Measurements from ENCODE around the gene GPR146. TPM values are rescaled to one million over a fixed set of nuclear protein-coding genes. Genes with fewer than 3 reads are reported as not detected.
A peak's percentile ranks its signal among the peaks of the same experiment; 100 is the strongest.

GPR146 gene
- total RNA-seq, 1 donor from 2014 or later = 1.9 TPM

DNA sequence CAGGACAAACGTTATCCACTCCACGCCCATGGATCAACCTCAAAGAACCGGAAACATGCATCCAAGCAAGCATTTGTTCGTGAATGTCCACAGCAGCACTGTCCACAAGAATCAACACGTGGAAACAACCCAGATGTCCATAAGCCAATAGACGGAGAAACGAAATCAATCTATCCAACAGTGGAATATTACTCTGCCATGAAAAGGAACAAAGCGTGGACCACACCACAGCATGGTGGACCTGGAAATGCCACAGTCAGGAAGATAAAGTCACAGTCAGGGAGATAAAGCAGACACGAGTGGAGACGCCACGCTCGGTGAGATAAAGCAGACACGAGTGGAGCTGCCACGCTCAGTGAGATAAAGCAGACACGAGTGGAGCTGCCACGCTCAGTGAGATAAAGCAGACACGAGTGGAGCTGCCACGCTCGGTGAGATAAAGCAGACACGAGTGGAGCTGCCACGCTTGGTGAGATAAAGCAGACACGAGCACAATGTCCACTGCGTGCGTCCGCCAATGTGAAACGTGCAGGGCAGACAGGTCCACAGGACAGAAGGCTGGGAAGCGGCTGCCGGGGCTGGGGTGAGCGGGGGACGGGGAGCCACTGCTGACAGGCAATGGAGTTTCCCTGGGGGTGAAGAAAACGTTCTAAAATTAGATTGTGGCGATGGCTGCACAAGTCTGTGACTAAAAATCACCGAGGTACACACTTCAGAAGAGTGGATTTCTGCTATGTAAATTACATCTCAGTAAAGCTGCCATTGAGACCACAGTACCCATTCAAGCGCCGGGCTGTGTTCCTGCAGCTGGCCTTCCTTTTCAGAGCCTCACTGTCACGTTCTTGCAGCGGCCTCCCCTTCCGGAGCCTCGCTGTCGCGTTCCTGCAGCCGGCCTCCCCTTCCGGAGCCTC lies 54.2 kb downstream of the GPR146 start:
- Mint-ChIP-seq H3K4me1 (ENCODE audit: low read depth) (peaks cover 36% of the 10 kb centered on the region), H3K36me3 (ENCODE audit: insufficient read depth) (peaks cover 17% of the 10 kb centered on the region), H3K27me3 (no peaks in the 10 kb centered on the region), H3K27ac (no peak overlapping the region), H3K9me3 (ENCODE audit: low read depth) (peaks cover 7% of the 10 kb centered on the region), H3K4me3 (ENCODE audit: low read depth) (no peak overlapping the region)
- DNase-seq (ENCODE audit: low spot score, unreplicated experiment) = no peak
- TF ChIP-seq, protein P1, sequence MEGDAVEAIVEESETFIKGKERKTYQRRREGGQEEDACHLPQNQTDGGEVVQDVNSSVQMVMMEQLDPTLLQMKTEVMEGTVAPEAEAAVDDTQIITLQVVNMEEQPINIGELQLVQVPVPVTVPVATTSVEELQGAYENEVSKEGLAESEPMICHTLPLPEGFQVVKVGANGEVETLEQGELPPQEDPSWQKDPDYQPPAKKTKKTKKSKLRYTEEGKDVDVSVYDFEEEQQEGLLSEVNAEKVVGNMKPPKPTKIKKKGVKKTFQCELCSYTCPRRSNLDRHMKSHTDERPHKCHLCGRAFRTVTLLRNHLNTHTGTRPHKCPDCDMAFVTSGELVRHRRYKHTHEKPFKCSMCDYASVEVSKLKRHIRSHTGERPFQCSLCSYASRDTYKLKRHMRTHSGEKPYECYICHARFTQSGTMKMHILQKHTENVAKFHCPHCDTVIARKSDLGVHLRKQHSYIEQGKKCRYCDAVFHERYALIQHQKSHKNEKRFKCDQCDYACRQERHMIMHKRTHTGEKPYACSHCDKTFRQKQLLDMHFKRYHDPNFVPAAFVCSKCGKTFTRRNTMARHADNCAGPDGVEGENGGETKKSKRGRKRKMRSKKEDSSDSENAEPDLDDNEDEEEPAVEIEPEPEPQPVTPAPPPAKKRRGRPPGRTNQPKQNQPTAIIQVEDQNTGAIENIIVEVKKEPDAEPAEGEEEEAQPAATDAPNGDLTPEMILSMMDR (IDR thresholded peaks at IDR 0.05; ENCODE audit: unreplicated experiment) = no peak

DNA sequence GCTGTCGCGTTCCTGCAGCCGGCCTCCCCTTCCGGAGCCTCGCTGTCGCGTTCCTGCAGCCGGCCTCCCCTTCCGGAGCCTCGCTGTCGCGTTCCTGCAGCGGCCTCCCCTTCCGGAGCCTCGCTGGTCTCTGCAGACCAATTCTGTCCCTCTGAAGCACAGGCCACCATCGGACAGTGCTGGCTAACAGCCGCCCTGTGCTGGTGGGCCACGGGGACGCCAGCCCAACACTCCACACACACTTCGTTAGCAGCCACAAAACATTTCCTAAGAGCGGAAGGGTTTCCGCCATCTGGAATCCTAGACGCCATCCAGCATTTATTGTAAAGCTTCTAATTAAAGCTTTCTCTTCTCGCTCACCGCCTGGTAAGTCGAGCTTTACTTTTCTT lies 54.8 kb downstream of the GPR146 start:
- Mint-ChIP-seq H3K4me1 (ENCODE audit: low read depth) (peaks cover 38% of the 10 kb centered on the region), H3K27me3 (no peaks in the 10 kb centered on the region), H3K9me3 (ENCODE audit: low read depth) (peaks cover 7% of the 10 kb centered on the region), H3K4me3 (ENCODE audit: low read depth) (no peak overlapping the region), H3K36me3 (ENCODE audit: insufficient read depth) (peaks cover 17% of the 10 kb centered on the region), H3K27ac (no peak overlapping the region)
- TF ChIP-seq, protein P1 (IDR thresholded peaks at IDR 0.05; ENCODE audit: unreplicated experiment) = no peak
- DNase-seq (ENCODE audit: low spot score, unreplicated experiment) = no peak

DNA sequence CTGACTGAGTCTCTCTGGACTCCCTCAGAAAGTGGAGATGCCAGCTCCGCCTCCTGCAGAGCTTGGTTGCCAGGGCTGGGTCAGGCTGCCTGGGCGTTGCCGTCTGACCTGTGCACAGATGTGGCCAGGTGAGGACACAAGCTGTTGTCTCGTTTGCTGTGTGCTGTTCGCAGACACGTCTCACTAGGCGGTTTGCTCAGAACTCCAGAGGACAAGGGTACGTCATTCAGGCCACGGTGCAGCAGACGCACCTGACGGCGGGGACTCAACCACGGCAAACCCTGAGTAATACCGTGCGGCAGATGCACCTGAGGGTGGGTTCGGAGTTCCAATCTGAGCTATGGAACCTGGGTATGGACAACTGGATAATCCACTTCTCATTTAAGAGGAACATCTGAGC lies 55.3 kb downstream of the GPR146 start:
- Mint-ChIP-seq H3K27me3 (no peaks in the 10 kb centered on the region), H3K36me3 (ENCODE audit: insufficient read depth) (peaks cover 15% of the 10 kb centered on the region), H3K4me3 (ENCODE audit: low read depth) (no peak overlapping the region), H3K27ac (no peak overlapping the region), H3K4me1 (ENCODE audit: low read depth) (peaks cover 38% of the 10 kb centered on the region), H3K9me3 (ENCODE audit: low read depth) (peaks cover 7% of the 10 kb centered on the region)
- no peak for DNase-seq (ENCODE audit: low spot score, unreplicated experiment)
- TF ChIP-seq, protein P1 (IDR thresholded peaks at IDR 0.05; ENCODE audit: unreplicated experiment) = no peak

DNA sequence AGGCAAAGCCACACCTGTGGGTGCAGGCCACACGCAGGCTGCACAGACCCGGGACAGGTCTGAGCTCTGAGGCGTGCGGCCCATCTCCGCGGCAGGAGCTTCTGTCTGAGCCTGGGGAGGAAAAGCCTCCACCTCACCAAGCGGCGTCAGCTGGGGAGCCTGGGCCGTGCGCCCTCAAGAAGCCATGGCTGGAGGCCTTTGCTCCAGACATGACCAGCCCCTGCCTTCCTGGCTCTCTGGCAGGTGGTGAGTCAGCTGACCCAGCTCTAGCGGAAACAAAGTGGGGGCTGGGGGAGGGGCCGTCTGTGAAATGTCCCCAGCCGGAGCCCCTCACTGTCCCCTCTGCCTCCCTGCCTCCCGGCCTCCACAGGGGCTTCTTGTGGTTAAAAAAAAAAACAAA lies 56.0 kb downstream of the GPR146 start:
- peaks cover 7% of the 10 kb centered on the region for H3K9me3 Mint-ChIP-seq (ENCODE audit: low read depth)
- no peak for DNase-seq (ENCODE audit: low spot score, unreplicated experiment)
- peaks cover 15% of the 10 kb centered on the region for H3K36me3 Mint-ChIP-seq (ENCODE audit: insufficient read depth)
- TF ChIP-seq, protein P1 (IDR thresholded peaks at IDR 0.05; ENCODE audit: unreplicated experiment) = no peak
- H3K4me3 Mint-ChIP-seq (ENCODE audit: low read depth) = no peak overlapping the region
- H3K27me3 Mint-ChIP-seq = no peaks in the 10 kb centered on the region
- H3K27ac Mint-ChIP-seq = peak overlapping the region; percentile 20
- H3K4me1 Mint-ChIP-seq (ENCODE audit: low read depth) = peaks cover 39% of the 10 kb centered on the region

DNA sequence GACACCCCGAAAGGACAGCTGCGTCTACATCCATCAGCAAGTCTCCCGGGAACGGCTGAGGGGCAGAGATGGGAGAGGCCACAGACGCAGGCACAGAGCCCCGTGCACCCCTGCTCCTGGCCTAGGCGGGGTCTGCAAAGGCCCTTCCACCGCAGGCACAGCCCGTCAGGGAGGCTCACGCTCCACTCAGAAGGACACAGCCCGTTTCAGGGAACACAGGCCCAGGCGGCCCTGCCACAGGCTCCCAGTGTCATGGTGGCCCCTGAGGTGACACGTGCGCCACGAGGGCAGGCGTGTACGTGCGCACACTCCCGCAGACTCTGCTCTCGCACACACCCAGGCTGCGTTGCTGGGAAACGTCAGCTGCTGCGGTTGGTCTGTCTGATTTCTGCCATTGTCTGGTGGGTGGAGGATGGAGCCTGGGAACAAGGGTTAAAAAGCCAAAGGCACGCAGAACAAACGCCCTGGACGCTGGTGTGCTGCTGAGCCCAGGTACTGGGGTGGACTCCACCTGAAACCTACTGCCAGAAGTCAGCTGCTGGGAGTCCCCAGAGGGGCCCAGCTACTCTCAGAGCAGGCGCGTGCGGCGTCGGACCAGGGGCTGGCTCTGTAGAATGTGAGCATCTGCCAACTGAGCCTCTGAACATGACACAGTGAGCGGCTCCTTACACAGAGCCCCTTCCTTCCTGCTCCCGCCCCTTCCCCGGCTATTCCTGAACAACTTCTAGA lies 56.7 kb downstream of the GPR146 start:
- Mint-ChIP-seq H3K27me3 (no peaks in the 10 kb centered on the region), H3K36me3 (ENCODE audit: insufficient read depth) (peaks cover 15% of the 10 kb centered on the region), H3K9me3 (ENCODE audit: low read depth) (peaks cover 7% of the 10 kb centered on the region), H3K4me1 (ENCODE audit: low read depth) (peaks cover 34% of the 10 kb centered on the region), H3K4me3 (ENCODE audit: low read depth) (no peak overlapping the region), H3K27ac (no peak overlapping the region)
- TF ChIP-seq, protein P1 (IDR thresholded peaks at IDR 0.05; ENCODE audit: unreplicated experiment) = no peak
- no peak for DNase-seq (ENCODE audit: low spot score, unreplicated experiment)
